NCI-H226 (cell line): ENCODE measurements around the gene CNIH2.
"Not testable (repeated sequence)": the region's sequence is repeated elsewhere in the genome, so short reads cannot be mapped to it uniquely, and the experiment has no call there.

ENCODE experiments used
- DNase-seq: peaks from one replicate; pipeline ENCODE4 v3.0.0-alpha.2; 2015

The CNIH2 gene

DNA sequence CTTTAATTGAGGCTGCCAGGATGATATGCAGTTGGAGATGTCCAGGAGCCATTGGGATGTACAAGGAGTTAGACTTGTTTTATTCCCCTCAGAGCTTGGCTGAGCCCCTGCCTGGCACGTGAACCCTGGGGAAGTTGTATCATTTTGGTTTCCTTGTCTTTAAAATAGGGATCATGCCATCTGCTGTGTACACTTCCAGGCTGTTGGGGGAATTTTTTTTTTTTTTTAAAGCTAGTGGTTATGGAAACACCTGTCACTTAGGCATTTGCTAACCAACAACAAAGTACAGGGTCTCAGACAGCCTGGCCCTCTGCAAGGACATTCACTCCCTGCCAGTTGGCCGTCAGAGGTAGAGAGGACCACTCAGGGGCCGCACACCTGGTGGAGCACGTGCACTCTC lies 18.0 kb upstream of the CNIH2 start:
- no peak for DNase-seq

DNA sequence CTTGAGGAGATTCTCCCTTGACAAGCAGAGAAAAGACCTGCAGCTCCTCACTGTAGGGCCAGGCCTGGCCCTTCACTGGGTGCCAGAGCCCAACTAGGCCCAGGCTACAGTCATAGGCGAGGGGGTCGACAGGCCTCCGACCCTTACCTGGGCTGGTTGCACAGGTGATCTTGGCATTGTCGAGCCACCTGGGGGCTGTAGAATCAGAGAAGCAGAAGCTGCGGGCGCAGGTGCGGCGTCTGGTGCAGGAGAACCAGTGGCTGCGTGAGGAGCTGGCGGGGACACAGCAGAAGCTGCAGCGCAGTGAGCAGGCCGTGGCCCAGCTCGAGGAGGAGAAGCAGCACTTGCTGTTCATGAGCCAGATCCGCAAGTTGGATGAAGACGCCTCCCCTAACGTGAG lies 16.4 kb upstream of the CNIH2 start:
- no peak for DNase-seq

DNA sequence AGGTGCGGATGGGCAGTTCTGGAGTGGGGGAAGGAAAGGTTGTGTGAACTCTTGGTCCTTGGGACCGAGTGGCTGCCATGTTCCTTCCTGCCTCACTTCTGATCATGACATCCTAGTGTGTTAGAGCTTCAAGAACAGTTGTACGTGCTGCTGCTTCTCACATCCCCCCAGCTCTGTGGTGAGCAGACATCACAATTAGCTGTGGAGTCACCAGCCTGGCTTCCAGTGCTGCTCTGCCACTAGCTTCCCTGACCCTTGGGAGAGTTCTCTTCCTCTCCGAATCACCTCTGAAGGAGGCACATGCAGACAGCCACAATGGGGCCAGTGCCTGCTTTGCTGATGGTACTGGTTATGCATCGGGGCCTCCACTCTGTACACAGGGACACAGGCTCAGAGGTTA lies 15.8 kb upstream of the CNIH2 start:
- no peak for DNase-seq

DNA sequence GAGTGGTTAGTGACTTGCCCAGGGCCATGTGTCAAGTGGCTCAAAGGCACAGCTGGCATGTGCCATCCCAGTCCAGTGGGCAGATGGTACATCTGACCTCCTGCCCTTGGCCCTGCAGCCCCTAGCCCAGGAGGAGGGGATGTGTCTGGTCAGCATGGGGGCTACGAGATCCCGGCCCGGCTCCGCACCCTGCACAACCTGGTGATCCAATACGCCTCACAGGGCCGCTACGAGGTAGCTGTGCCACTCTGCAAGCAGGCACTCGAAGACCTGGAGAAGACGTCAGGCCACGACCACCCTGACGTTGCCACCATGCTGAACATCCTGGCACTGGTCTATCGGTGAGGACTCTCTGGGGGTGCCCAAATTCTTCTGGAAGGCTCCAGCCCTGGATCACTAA lies 15.3 kb upstream of the CNIH2 start:
- no peak for DNase-seq

DNA sequence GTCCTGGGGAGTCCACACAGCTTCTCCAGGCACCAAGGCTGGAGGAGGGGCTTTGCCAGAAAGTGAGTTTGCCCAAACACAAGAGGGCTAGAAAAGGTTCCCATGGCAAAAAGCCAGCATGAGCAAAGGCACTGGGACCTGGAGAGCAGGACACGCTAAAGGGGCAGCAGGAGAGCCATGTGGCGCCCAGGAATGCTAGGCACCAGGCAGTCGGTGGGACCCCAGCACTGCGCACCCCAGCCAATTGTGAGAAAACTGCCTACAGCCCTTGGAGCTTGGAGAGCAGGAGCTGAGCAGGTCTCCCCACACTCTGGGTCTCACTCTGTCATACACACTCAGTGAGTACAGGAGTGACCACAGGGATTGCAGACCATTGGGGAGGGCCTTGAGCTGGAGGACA lies 14.7 kb upstream of the CNIH2 start:
- DNase-seq = no peak

DNA sequence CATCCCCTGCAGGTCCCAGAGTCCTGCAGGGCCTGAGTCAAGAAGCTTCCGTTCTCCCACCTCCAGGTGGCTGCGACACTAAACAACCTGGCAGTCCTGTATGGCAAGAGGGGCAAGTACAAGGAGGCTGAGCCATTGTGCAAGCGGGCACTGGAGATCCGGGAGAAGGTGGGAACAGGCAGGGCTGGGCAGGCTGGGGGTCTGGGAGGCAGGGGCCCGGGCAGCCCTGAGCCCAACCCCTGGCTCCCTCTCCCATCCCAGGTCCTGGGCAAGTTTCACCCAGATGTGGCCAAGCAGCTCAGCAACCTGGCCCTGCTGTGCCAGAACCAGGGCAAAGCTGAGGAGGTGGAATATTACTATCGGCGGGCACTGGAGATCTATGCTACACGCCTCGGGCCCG lies 14.2 kb upstream of the CNIH2 start:
- no peak for DNase-seq

DNA sequence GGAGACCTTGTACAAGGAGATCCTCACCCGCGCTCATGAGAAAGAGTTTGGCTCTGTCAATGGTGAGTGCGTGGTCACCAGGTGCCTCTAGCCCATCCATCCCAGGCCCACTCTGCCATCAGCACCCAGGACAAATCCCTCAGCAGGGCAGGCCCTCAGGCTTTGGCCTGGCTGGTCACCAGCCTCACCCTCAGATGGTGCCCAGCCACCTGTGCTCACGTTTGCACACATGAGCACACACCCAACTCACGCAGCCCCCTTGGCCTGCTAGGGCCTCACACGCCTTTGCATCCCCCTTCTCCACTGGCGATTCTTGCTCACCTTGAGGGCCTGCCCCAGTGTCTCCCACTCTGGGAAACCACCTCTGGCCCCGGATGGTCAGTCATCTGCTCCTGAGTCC lies 13.6 kb upstream of the CNIH2 start:
- no peak for DNase-seq

DNA sequence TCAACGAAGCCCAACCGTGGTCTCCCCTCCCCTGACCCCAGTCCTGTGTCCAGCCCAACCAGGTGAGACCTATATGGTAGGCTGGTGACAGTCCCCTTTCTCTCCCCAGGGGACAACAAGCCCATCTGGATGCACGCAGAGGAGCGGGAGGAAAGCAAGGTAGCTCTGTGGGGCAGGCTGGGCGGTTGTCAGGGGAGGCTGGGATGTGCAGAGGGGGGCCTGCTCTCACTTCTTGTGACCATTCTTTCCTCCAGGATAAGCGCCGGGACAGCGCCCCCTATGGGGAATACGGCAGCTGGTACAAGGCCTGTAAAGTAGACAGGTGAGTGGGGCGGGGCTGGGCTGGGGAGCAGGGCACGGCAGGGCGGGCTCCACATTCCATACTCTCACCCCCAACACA lies 13.1 kb upstream of the CNIH2 start:
- no peak for DNase-seq

DNA sequence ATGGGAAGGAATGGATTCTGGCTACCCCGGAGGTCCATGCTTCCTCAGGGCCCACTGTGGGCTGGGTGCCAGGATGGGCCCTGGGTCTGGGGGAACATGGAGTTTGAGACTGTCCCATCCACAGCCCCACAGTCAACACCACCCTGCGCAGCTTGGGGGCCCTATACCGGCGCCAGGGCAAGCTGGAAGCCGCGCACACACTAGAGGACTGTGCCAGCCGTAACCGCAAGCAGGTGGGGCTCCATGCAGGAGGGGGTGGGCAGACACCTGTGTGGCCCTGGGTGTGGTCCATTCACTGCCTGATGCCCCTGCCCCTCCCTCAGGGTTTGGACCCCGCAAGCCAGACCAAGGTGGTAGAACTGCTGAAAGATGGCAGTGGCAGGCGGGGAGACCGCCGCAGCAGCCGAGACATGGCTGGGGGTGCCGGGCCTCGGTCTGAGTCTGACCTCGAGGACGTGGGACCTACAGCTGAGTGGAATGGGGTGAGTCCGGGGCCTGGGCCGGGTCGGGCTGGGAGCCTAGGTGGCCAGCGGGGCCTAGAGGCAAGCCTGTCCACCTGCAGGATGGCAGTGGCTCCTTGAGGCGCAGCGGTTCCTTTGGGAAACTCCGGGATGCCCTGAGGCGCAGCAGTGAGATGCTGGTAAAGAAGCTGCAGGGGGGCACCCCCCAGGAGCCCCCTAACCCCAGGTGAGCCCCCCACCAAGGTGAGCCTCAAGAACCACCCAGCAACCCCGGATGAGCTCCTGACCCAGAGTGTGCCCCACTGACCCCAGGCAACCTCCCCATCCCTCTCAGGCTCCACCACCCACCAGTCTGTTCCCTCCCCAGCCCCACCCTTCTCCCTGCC lies 12.2 kb upstream of the CNIH2 start:
- DNase-seq = no peak

DNA sequence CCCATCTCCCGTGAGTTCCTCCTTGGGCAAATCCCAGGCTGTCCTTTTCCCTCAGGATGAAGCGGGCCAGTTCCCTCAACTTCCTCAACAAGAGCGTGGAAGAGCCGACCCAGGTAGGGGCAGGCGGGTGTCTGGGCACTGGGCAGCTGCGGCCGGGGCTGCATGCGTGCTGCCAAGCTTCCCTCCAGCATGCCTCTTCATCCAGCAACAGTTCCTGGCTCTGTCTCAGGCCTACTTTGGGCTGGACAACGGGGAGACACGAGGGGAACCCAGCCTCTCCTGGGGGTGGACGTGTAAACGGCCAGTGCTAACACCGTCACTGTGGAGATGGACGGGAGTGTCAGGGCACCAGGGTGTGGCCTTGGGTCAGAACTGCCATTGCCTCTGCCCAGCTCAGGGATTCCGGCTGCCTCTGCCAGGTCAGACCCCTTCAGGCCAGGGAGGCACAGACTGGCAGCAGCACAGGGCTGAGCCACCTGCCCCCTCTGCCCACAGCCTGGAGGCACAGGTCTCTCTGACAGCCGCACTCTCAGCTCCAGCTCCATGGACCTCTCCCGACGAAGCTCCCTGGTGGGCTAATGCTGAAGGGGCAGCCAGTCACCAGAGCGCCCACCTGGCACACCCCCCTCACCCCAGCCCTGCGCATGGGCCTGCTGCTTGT lies 11.5 kb upstream of the CNIH2 start:
- no peak for DNase-seq

DNA sequence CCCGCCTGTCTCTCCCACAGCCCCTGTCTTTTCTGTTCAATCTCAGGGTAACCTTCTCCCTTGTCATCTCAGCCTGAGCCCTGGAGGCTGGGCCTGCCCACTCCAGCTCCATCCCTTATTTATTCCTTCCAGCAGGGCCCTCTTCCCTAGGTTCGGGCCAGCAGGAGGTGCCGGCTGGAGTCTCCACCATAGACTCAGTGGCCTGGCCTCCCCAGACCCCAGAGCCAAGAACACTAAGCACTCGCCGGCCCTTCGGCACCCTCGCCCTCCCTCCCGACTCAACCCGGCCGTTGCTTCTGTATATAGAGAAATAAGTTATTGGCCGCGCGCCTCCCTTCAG lies 11.0 kb upstream of the CNIH2 start:
- DNase-seq = no peak

DNA sequence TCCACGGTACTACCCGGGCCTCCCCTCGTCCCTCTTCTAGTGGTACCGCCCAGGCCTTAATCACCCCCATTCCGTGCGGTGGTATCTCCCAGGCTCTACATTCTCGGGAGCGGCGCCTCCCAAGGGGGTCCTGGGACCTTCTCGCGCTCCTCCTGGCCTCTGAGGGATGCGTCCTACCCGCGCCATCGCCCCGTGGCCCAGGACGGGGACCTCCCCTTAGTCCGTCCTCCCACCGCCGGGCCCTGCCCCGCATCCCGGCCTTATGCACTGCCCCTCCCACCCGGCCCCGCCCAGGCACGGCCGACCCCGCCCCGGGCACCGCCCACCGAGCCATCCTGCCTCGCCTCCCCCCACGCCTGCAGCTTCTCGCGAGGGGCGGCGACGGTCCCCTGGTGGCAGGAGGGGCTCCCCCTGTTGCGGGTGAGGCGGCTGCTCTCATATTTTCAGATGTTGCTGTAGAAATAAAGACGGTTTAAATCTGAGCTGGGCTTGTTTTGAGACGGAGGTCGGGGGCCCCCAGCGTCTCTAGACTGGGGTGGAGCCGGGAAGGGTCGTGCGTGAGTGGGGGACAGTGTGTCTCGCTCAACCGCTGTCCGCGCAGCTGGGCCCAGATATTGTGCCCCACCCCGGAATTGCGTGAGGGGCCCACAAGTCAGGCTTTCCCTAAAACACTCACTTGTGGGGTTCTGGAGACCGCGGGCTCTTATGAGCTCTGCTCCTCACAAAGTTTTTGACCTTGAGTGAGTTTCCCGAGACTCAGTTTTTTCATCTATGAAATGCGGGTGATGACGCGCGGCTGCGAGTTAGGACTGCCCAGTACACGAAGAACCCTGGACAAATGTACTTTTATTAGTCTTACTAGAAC lies 10.4 kb upstream of the CNIH2 start:
- peak; percentile 68 for DNase-seq

DNA sequence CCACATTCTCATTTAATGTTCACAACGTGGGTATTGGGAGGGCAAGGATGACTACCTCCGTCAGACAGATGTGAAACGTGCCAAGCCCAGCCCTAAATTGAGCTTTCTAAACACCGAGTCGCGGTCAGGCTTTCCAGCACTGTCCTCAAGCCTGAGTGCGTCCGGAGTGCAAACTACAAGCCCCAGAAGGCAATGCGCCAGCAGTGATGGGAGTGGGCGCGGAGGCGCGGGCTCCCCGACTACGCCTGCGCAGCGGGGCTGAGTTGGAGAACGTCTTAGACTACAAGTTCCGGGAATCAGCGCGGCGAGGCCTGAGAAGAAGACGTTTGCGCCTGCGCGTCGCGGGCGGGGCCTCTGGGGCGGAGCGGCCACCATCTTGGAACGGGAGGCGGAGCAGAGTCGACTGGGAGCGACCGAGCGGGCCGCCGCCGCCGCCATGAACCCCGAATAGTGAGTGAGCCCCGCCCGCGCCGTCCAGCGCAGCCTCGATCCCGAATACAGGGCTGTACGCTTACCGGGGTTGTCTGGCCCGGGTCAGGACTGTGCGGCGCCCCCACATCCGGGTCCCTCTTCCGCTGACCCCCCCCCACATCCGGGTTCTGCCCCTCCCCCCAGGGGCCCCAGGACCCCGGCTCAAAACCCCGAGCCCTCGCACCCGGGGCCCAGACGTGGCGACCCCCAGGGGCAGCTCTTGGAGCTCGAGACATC lies 9.6 kb upstream of the CNIH2 start, which contains the start of gene RAB1B:
Gene RAB1B (plus strand): TSS at position 396 of the 708 bp plus-strand sequence. CDS start 41 bp downstream, at position 437.
- peak; percentile 98 for DNase-seq

DNA sequence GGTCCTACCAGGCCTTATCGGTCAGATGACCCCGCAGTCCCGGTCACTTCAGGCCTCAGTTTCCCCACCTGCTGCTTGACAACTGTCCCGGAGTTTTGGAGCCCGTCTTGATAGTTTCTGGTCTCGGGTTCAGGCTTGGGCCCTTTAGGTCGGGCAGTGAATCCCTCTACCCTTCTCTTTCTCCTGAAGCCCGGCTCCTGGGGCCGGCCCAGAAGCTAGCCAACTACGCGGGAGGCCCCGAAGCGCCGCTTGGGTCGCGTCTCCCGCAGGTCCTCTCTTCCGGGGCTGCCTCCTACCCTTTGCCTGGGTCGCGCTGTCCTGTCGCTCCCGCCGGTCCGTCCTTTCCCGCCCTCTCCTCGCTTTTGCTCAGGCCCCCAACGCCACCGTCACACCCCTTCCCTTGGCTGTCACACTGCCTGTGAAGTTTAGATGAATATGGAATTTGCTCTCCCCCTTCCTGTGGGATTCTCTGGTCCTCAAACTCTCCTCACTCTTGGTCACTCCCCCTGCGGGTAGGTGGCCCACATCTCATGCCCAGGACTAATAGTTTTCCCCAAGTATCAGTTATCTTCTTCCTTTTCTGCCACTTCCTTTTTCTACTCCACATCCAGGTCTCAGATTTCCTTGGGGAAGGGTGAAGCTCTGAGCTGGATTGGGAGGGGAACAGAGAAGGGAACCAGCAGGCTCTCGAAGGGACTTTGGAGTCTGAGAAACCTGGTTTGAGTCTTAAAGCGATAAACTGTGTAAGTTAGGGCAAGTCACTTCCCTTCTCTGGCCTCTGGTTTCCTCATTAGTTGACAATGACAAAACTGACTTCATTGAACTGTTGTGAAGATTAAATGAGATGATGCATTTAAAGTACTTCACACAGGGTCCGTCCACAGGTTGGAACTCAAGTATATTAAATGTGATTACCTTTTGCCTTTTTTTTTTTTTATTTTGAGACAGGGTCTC lies 8.7 kb upstream of the CNIH2 start:
- DNase-seq = no peak

DNA sequence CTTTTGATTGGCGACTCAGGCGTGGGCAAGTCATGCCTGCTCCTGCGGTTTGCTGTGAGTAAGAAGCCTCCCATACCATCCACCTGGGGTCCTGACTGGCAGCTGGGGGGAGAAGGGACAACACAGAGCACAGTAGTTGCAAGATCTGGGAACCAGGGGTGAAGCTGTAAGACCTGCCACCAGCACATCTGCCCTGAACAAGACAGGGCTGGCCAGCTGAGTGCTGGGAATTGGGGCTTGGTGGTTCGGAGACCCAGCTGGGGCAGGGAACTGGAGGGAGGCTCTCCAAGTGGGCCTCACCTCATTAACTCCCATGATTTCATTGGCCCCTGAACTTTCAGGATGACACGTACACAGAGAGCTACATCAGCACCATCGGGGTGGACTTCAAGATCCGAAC lies 6.2 kb upstream of the CNIH2 start:
- no peak for DNase-seq

DNA sequence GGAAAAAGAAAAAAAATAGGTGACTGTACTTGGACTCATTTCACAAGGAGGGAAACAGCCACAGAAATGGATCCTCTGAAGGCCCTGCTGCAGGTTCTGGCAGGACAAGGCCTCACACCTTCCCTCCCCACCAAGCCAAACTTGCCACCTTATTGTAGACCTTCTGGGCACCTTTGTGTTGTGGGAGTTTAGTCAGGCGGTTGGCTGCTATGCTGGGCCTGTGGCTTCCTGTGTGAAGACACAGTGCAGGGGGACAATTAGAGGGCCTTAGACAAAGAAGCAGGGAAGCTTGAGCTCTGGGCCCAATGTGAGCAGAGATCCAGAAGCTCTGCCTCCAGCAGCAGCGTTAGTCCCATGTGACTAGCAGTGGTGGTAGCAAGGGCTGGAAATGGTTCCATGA lies 5.4 kb upstream of the CNIH2 start:
- no peak for DNase-seq

DNA sequence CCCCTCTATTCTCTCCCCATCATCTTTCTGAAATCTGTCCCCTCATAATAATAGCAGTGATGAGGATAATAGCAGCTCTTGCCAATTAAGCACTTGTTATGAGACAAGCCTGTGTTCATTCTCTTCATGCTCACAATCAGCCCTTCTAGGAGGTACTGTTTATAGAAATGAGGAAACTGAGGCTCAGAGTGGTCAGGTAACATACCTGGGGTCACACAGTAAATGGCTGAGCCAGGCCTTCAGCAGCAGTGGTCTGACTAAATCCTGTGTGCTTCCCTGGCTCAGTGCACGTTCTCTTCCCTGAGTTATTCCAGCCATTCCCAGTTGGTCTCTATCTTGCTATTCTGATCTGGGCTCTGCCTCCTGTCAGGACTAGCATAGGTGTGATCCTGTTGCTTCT lies 3.8 kb upstream of the CNIH2 start:
- no peak for DNase-seq

DNA sequence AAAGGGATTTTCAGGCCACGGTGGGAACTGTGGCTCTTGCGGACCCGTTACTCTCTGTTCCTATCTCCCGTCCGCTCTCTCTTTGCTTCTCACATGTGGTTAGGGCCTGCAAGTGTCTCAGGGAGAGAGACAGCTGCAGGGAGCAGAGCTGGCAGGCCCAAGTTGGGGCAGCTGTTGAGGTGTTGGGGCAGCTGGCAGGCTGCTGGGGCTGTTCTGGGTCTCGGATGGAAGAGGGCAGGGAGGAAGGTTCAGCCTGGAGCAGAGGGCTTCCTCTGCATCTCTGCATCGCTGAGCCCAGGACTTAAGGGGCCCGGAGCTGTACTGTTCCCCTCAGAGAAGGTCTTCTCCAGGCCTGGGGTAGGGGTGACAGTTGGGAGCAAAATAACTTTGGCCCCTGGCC lies 2.6 kb upstream of the CNIH2 start:
- DNase-seq = no peak

DNA sequence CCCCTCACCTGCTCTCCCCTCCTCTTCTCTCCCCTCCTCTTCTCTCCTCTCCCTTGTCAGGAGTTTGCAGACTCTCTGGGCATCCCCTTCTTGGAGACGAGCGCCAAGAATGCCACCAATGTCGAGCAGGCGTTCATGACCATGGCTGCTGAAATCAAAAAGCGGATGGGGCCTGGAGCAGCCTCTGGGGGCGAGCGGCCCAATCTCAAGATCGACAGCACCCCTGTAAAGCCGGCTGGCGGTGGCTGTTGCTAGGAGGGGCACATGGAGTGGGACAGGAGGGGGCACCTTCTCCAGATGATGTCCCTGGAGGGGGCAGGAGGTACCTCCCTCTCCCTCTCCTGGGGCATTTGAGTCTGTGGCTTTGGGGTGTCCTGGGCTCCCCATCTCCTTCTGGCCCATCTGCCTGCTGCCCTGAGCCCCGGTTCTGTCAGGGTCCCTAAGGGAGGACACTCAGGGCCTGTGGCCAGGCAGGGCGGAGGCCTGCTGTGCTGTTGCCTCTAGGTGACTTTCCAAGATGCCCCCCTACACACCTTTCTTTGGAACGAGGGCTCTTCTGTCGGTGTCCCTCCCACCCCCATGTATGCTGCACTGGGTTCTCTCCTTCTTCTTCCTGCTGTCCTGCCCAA lies 1.9 kb upstream of the CNIH2 start:
- DNase-seq = no peak

DNA sequence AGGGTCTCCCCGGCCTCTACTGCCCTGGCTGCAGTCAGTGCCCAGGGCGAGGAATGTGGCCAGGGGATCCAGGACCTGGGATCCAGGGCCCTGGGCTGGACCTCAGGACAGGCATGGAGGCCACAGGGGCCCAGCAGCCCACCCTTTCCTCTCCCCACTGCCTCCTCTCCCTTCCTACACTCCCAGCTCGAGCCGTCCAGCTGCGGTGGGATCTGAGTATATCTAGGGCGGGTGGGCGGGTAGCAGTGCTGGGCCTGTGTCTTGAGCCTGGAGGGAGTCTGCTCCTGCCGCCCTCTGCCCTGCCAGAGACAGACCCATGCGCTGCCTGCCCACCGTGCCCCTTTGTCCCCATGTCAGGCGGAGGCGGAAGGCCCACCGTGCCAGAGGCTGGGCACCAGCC lies 1.4 kb upstream of the CNIH2 start:
- DNase-seq = not testable (repeated sequence)

DNA sequence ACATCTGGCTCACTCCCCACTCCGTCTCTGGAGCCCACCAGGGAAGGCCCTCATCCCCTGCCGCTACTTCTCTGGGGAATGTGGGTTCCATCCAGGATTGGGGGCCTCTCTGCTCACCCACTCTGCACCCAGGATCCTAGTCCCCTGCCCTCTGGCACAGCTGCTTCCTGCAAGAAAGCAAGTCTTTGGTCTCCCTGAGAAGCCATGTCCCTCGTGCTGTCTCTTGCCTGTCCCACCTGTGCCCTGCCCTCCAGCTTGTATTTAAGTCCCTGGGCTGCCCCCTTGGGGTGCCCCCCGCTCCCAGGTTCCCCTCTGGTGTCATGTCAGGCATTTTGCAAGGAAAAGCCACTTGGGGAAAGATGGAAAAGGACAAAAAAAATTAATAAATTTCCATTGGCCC lies 911 bp upstream of the CNIH2 start:
- DNase-seq = not testable (repeated sequence)
